ENCODE measurements around the gene HHAT.

DNA sequence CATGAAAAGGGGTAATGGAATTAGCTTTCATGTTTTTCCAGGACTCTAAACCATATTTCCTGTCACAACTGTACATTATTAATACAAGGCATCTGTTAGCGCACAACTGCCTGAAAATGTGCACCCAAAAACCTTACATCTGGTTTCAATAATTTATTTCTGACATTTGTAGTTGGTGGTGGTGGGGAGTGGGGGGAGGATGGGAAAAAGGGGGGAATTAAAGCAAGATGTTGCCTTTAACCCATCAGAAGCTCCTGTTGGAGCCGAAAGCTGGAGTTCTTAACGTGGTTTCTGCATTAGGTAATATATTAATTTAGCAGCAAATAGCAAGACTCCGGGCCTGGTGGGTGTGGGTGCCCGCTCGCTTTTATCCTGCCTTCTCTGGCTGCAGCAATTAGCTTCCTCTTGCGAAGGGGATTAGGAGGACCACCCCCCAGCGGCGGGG is 36.9 kb upstream of the HHAT start:
- TF ChIP-seq, protein P1, sequence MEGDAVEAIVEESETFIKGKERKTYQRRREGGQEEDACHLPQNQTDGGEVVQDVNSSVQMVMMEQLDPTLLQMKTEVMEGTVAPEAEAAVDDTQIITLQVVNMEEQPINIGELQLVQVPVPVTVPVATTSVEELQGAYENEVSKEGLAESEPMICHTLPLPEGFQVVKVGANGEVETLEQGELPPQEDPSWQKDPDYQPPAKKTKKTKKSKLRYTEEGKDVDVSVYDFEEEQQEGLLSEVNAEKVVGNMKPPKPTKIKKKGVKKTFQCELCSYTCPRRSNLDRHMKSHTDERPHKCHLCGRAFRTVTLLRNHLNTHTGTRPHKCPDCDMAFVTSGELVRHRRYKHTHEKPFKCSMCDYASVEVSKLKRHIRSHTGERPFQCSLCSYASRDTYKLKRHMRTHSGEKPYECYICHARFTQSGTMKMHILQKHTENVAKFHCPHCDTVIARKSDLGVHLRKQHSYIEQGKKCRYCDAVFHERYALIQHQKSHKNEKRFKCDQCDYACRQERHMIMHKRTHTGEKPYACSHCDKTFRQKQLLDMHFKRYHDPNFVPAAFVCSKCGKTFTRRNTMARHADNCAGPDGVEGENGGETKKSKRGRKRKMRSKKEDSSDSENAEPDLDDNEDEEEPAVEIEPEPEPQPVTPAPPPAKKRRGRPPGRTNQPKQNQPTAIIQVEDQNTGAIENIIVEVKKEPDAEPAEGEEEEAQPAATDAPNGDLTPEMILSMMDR (conservative IDR thresholded peaks at IDR 0.05; ENCODE audit: low read length): no peak
- TF ChIP-seq EZH2phosphoT487 (IDR thresholded peaks at IDR 0.05; ENCODE audit: borderline replicate concordance, low read depth, low read length): no peak
